GM18502 (cell line): ENCODE measurements around the gene BRSK2.

Experiments
- ATAC-seq: cut with Tn5 transposase; IDR thresholded peaks from one replicate; pipeline ENCODE4 v1.9.1; 2021; ENCODE audit warnings: mild to moderate bottlenecking; ENCODE audit not compliant: unreplicated experiment, poor library complexity

BRSK2 gene

GRCh38 chr11:1478011-1478410 lies 88.3 kb downstream of the BRSK2 start:
- no peak for ATAC-seq

GRCh38 chr11:1478544-1478943 lies 88.8 kb downstream of the BRSK2 start:
- no peak for ATAC-seq

GRCh38 chr11:1479006-1479677 lies 89.4 kb downstream of the BRSK2 start:
- no peak for ATAC-seq

- no peak for ATAC-seq
These were observed 90.0 kb downstream of the BRSK2 start for GRCh38 chr11:1479678-1480118.

GRCh38 chr11:1480191-1480554 lies 90.4 kb downstream of the BRSK2 start:
- no peak for ATAC-seq

GRCh38 chr11:1480555-1481482 lies 91.1 kb downstream of the BRSK2 start:
- no peak for ATAC-seq

- ATAC-seq = no peak
These were observed 91.7 kb downstream of the BRSK2 start for GRCh38 chr11:1481483-1481825.

GRCh38 chr11:1481861-1482441 lies 92.2 kb downstream of the BRSK2 start:
- ATAC-seq = no peak

GRCh38 chr11:1482581-1483444 lies 93.1 kb downstream of the BRSK2 start:
- no peak for ATAC-seq

GRCh38 chr11:1483445-1483961 lies 93.8 kb downstream of the BRSK2 start:
- no peak for ATAC-seq

- ATAC-seq = no peak
These were observed 94.4 kb downstream of the BRSK2 start for GRCh38 chr11:1484061-1484671.

GRCh38 chr11:1484695-1485503 lies 95.2 kb downstream of the BRSK2 start:
- ATAC-seq = no peak

- no peak for ATAC-seq
These were observed 95.8 kb downstream of the BRSK2 start for GRCh38 chr11:1485504-1485885.

- ATAC-seq = no peak
These were observed 96.5 kb downstream of the BRSK2 start, which contains the start of gene MOB2 for GRCh38 chr11:1486054-1486825. TSS of gene MOB2 (minus strand) at chr11:1486779. CDS start at chr11:1486556, 223 bp downstream.

GRCh38 chr11:1487091-1487850 lies 97.5 kb downstream of the BRSK2 start:
- no peak for ATAC-seq

GRCh38 chr11:1487851-1488574 lies 98.3 kb downstream of the BRSK2 start:
- ATAC-seq = no peak
